ENCODE results near the gene P4HA2. TPM values are rescaled to one million over a fixed set of nuclear protein-coding genes. Genes with fewer than 3 reads are reported as not detected.
A peak's percentile ranks its signal among the peaks of the same experiment; 100 is the strongest.

P4HA2 gene
- total and polyA plus RNA-seq, 9 of the 15 experiments (the other 6 are each of a cell fraction or from before 2014, with no cell fraction given) = 9.6 to 50.0 (median 12.7) TPM

DNA sequence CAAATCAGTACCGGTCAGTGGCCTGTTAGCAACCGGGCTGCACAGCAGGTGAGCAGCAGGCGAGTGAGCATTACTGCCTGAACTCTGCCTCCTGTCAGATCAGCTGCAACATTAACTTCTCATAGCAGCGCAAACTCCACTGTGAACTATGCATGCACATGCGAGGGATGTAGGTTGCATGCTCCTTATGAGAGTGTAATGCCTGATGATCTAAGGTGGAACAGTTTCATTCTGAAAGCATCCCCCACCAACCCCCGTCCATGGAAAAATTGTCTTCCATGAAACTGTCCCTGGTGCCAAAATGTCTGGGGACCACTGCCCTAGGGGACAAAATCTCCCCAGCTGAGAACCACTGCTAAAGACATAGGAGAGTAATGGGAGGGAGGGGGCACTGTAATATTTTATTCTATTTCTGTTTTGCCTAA is 51.1 kb downstream of the P4HA2 start:
- ChIA-PET CTCF (ENCODE audit: low intra/inter-chr PET ratio) (interaction anchor here (1.5 to 2.0 kb wide), 2 partner anchors 111 to 113 kb away, joined by 3 to 18 read pairs; no protein-coding TSS in a partner anchor), POLR2A (interaction anchor here (1.5 kb wide), 1 partner anchor 43 kb away, joined by 3 read pairs; no protein-coding TSS in a partner anchor)
- DNase-seq (ENCODE audit: extremely low read depth in 1 of 4, low spot score in 3 of 4) = peak in 1 of 4 experiments; percentile 63
- peaks cover 25% of the 10 kb centered on the region for H3K79me2 ChIP-seq (ENCODE audit: control insufficient read depth, insufficient read depth, low read length)
- H4K20me1 ChIP-seq (replicated peaks; ENCODE audit: control insufficient read depth, insufficient read depth, low read length) = no peaks in the 10 kb centered on the region
- H3K27me3 ChIP-seq (ENCODE audit: control insufficient read depth in 2 of 2, insufficient read depth in 2 of 2, low read length in 2 of 2) = no peaks in the 10 kb centered on the region
- no peaks in the 10 kb centered on the region for H3K9me3 ChIP-seq (replicated peaks; ENCODE audit: control insufficient read depth, insufficient read depth, low read depth, low read length)
- peak overlapping the region; percentile 61 to 81; a peak in 2 of 4 replicates for H3K9ac ChIP-seq (ENCODE audit: insufficient read depth in 1 of 2, low read depth in 2 of 2, low read length in 2 of 2)
- peaks cover 5% of the 10 kb centered on the region; the same call in 1 of the 3 replicates for H3K36me3 ChIP-seq (ENCODE audit: control insufficient read depth, insufficient read depth, low read length)
- H3K27ac ChIP-seq (ENCODE audit: extremely low read depth, low read depth, low read length) = peak overlapping the region; percentile 85
- in situ Hi-C loops (cut with MboI) = loop anchor here (5.0 kb wide), 1 partner anchor 109 kb away; no protein-coding TSS in a partner anchor
- FAIRE-seq = peak; percentile 40
- peaks cover 14 to 34% of the 10 kb centered on the region in 2 experiments for H3K4me1 ChIP-seq (replicated peaks in 1 of 2; ENCODE audit: control insufficient read depth in 2 of 2, insufficient read depth in 2 of 2, low read length in 2 of 2)
- no peak overlapping the region for H3K4me3 ChIP-seq
- peak; percentile 6 for ATAC-seq
- H2AFZ ChIP-seq (ENCODE audit: low read depth, low read length) = peak overlapping the region; percentile 76
- BruUV-seq (replicated peaks) = no TSS peak
- H3K9me1 ChIP-seq (ENCODE audit: control insufficient read depth, insufficient read depth, low read length) = no peaks in the 10 kb centered on the region
- 30% methylated on average over 6 of the region's 6 CpGs for WGBS (ENCODE audit: insufficient coverage, low coverage, missing lambda C conversion rate)
- peak overlapping the region; percentile 82 for H3K4me2 ChIP-seq (ENCODE audit: insufficient read depth, low read length)
- intact Hi-C loops (cut with micrococcal nuclease) = loop anchor here (2.0 kb wide), 2 partner anchors 62 to 78 kb away; no protein-coding TSS in a partner anchor
- no peak for TF ChIP-seq EZH2 (IDR thresholded peaks at IDR 0.05; ENCODE audit: borderline replicate concordance, low read depth, low read length)
- TF ChIP-seq MTA1 (IDR thresholded peaks at IDR 0.05; ENCODE audit: borderline replicate concordance) = no peak
- peak; percentile 30; the same call in 1 of the 2 replicates for TF ChIP-seq CTBP1 (IDR thresholded peaks at IDR 0.05; ENCODE audit: borderline replicate concordance)
- TF ChIP-seq POLR2AphosphoS2 (IDR thresholded peaks at IDR 0.05; ENCODE audit: low read length) = no peak
- no peak for TF ChIP-seq CXXC5 (CRISPR knock-in tag; IDR thresholded peaks at IDR 0.05)
- TF ChIP-seq ZBTB8A (IDR thresholded peaks at IDR 0.05; ENCODE audit: partially characterized antibody) = no peak
- TF ChIP-seq, protein P1, sequence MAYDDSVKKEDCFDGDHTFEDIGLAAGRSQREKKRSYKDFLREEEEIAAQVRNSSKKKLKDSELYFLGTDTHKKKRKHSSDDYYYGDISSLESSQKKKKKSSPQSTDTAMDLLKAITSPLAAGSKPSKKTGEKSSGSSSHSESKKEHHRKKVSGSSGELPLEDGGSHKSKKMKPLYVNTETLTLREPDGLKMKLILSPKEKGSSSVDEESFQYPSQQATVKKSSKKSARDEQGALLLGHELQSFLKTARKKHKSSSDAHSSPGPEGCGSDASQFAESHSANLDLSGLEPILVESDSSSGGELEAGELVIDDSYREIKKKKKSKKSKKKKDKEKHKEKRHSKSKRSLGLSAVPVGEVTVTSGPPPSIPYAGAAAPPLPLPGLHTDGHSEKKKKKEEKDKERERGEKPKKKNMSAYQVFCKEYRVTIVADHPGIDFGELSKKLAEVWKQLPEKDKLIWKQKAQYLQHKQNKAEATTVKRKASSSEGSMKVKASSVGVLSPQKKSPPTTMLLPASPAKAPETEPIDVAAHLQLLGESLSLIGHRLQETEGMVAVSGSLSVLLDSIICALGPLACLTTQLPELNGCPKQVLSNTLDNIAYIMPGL (CRISPR knock-in tag; IDR thresholded peaks at IDR 0.05) = no peak
- TF ChIP-seq HNRNPL (IDR thresholded peaks at IDR 0.05; ENCODE audit: low read depth, low read length) = no peak
- TF ChIP-seq TCFL5 (CRISPR knock-in tag; conservative IDR thresholded peaks at IDR 0.05) = no peak
- TF ChIP-seq ZNF311 (CRISPR knock-in tag; IDR thresholded peaks at IDR 0.05) = no peak
- TF ChIP-seq ZNF75A (CRISPR knock-in tag; IDR thresholded peaks at IDR 0.05) = no peak
- TF ChIP-seq, protein P2, sequence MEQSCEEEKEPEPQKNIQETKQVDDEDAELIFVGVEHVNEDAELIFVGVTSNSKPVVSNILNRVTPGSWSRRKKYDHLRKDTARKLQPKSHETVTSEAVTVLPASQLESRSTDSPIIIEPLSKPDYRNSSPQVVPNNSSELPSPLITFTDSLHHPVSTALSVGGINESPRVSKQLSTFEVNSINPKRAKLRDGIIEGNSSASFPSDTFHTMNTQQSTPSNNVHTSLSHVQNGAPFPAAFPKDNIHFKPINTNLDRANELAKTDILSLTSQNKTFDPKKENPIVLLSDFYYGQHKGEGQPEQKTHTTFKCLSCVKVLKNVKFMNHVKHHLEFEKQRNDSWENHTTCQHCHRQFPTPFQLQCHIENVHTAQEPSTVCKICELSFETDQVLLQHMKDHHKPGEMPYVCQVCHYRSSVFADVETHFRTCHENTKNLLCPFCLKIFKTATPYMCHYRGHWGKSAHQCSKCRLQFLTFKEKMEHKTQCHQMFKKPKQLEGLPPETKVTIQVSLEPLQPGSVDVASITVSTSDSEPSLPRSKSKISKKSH (CRISPR knock-in tag; IDR thresholded peaks at IDR 0.05) = no peak
- TF ChIP-seq ZSCAN29 (IDR thresholded peaks at IDR 0.05) = no peak
- TF ChIP-seq, protein P3, sequence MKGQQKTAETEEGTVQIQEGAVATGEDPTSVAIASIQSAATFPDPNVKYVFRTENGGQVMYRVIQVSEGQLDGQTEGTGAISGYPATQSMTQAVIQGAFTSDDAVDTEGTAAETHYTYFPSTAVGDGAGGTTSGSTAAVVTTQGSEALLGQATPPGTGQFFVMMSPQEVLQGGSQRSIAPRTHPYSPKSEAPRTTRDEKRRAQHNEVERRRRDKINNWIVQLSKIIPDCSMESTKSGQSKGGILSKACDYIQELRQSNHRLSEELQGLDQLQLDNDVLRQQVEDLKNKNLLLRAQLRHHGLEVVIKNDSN (CRISPR knock-in tag; IDR thresholded peaks at IDR 0.05) = no peak
- TF ChIP-seq SMARCE1 (IDR thresholded peaks at IDR 0.05) = no peak
- TF ChIP-seq, protein P4, sequence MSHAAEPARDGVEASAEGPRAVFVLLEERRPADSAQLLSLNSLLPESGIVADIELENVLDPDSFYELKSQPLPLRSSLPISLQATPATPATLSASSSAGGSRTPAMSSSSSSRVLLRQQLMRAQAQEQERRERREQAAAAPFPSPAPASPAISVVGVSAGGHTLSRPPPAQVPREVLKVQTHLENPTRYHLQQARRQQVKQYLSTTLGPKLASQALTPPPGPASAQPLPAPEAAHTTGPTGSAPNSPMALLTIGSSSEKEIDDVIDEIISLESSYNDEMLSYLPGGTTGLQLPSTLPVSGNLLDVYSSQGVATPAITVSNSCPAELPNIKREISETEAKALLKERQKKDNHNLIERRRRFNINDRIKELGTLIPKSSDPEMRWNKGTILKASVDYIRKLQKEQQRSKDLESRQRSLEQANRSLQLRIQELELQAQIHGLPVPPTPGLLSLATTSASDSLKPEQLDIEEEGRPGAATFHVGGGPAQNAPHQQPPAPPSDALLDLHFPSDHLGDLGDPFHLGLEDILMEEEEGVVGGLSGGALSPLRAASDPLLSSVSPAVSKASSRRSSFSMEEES (CRISPR knock-in tag; IDR thresholded peaks at IDR 0.05) = no peak
- no peak for TF ChIP-seq SREBF1 (IDR thresholded peaks at IDR 0.05; ENCODE audit: borderline replicate concordance, low read depth, low read length)

Data from K562 (cell line).